ENCODE results near the gene MEF2A.

GRCh38 chr15:99542828-99543227, 23.0 kb upstream of the MEF2A start:
- no peak for TF ChIP-seq CTCF (IDR thresholded peaks at IDR 0.05)
- TF ChIP-seq POLR2A (IDR thresholded peaks at IDR 0.05): no peak

All from thyroid gland (tissue), 4 donors.